Vagina (tissue), 2 donors: Measurements from ENCODE around the gene NISCH. TPM values are rescaled to one million over a fixed set of nuclear protein-coding genes. Genes with fewer than 3 reads are reported as not detected.

Experiments used
- DNase-seq, 2 donors: peaks; one replicate each; pipeline ENCODE4 v3.0.0-alpha.2; 2017; ENCODE audit errors: extremely low spot score in 2 of 2
- H3K27ac ChIP-seq: fragments of 200-600 bp; sonication (generic); one replicate; pipeline ENCODE4 v1.5.1; 2019
- H3K27me3 ChIP-seq: fragments of 200-600 bp; sonication (generic); one replicate; pipeline ENCODE4 v1.5.1; 2019
- H3K36me3 ChIP-seq, 2 donors: fragments of 200-600 bp; sonication (generic); one replicate each; pipeline ENCODE4 v1.5.1; 2017 to 2019
- H3K4me1 ChIP-seq: fragments of 200-600 bp; sonication (generic); one replicate; pipeline ENCODE4 v1.5.1; 2019
- H3K4me3 ChIP-seq, 2 donors: fragments of 200-600 bp; sonication (generic); 1 replicate in 1 of 2; 2 replicates in 1 of 2; pipeline ENCODE4 v1.5.1; 2016 to 2019
- H3K9me3 ChIP-seq: fragments of 200-600 bp; sonication (generic); one replicate; pipeline ENCODE4 v1.5.1; 2019
- CTCF ChIP-seq, 3 experiments: fragments of 450-650 bp in 2 of 3; fragments of 200-600 bp in 1 of 3; sonication (generic) in 1 of 3; IDR thresholded peaks; one replicate each; pipeline ENCODE4 v1.5.1; 2017 to 2019; ENCODE audit warnings: antibody characterized with exemption in 3 of 3, mild to moderate bottlenecking in 2 of 3, moderate library complexity in 2 of 3
- POLR2A ChIP-seq, 2 donors: fragments of 450-650 bp; IDR thresholded peaks; one replicate each; pipeline ENCODE4 v1.6.1; 2017; ENCODE audit warnings: antibody characterized with exemption in 2 of 2, mild to moderate bottlenecking in 2 of 2, moderate library complexity in 2 of 2
- POLR2AphosphoS5 ChIP-seq, 2 donors: sonication (generic); formaldehyde crosslinking; IDR thresholded peaks; one replicate each; pipeline ENCODE4 v1.9.0; 2017; ENCODE audit warnings: antibody characterized with exemption in 2 of 2, mild to moderate bottlenecking in 2 of 2, low read depth in 1 of 2; ENCODE audit not compliant: insufficient read depth in 1 of 2
- intact Hi-C: fragments of 100-400 bp; cut with DNase I; formaldehyde crosslinking; loops from one replicate; pipeline ENCODE4 v1.15.1; 2023
- total RNA-seq: library from RNA; depleted of rRNA; stranded (reverse); fragments of >200 nt; gene quantifications from one replicate; pipeline ENCODE4 v1.2.3, GENCODE V29; 2016

The NISCH gene
- total RNA-seq, 1 donor from 2014 or later = 103 TPM

- intact Hi-C loops = loop anchor here (5.0 to 10.0 kb wide), 2 partner anchors 58 to 155 kb away; partner anchors contain the start of genes GNL3 and PBRM1
- no peak for TF ChIP-seq CTCF (IDR thresholded peaks at IDR 0.05)
- no peak for TF ChIP-seq POLR2AphosphoS5 (IDR thresholded peaks at IDR 0.05; ENCODE audit: insufficient read depth in 1 of 2, low read depth in 1 of 2)
- no peak for TF ChIP-seq POLR2A (IDR thresholded peaks at IDR 0.05)
- DNase-seq = no peak
- no peaks in the 10 kb centered on the region for H3K9me3 ChIP-seq
- peaks cover 68% of the 10 kb centered on the region for H3K4me1 ChIP-seq
- peak overlapping the region; percentile 64 to 77 for H3K4me3 ChIP-seq
- H3K36me3 ChIP-seq = peaks cover 0 to under 1% of the 10 kb centered on the region in 2 donors
- H3K27me3 ChIP-seq = no peaks in the 10 kb centered on the region
- H3K27ac ChIP-seq = peak overlapping the region; percentile 59
Measured at GRCh38 chr3:52532517-52532837, 77.1 kb downstream of the NISCH start.

DNA sequence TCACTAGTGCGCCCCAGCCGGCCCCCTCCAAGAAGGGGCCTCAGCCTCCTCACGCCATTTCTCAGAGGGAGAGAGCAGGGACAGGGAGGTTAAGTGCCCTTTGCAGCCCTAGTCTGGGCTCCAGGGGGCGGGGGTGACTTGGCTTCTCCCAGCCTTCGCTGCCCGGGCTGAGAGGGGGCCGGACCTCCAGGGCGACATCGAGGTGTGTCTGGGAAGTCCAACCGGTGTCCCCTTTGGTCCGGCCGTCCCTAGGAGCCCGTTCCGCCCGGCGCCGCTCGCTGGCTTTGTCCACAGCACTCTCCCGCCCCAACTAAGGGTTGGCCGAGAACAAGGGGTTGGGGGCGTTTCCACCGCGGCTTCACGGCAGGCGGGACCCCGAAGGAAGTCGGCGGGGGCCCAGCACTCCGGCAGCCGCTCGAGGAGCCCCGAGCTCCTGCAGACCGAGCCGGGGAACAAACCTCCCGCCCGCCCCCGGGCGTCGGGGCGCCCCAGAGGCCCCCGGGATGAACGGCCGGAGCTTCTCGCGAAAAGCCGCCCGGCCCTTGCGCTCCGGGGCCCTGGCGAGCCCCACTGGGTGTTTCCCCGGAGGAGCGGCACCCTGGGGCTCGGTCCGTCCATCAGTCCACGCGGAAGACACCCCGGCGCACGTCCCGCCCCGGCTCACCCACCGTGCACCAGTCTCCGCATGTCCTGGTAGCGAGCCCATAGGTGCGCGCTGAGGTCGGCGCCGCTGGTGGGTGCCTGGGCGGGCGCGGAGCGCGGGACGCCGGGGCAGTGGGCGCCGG, 77.6 kb downstream of the NISCH start:
- Histone ChIP-seq H3K4me3 (peak overlapping the region; percentile 64 to 77), H3K27ac (peak overlapping the region; percentile 59), H3K4me1 (peaks cover 73% of the 10 kb centered on the region), H3K36me3 (no peaks in the 10 kb centered on the region), H3K27me3 (no peaks in the 10 kb centered on the region), H3K9me3 (no peaks in the 10 kb centered on the region)
- no peak for DNase-seq
- no peak for TF ChIP-seq CTCF (IDR thresholded peaks at IDR 0.05)
- no peak for TF ChIP-seq POLR2AphosphoS5 (IDR thresholded peaks at IDR 0.05; ENCODE audit: insufficient read depth in 1 of 2, low read depth in 1 of 2)
- TF ChIP-seq POLR2A (IDR thresholded peaks at IDR 0.05) = no peak
- intact Hi-C loops = loop anchor here (5.0 to 10.0 kb wide), 2 partner anchors 58 to 154 kb away; partner anchors contain the start of genes GNL3 and PBRM1

- Histone ChIP-seq H3K27me3 (no peaks in the 10 kb centered on the region), H3K4me3 (peak within 1 kb of the TSS; percentile 64 to 77), H3K9me3 (no peaks in the 10 kb centered on the region), H3K4me1 (peaks cover 80% of the 10 kb centered on the region), H3K27ac (peak within 1 kb of the TSS; percentile 92), H3K36me3 (no peaks in the 10 kb centered on the region)
- TF ChIP-seq POLR2A (IDR thresholded peaks at IDR 0.05) = no peak
- TF ChIP-seq POLR2AphosphoS5 (IDR thresholded peaks at IDR 0.05; ENCODE audit: insufficient read depth in 1 of 2, low read depth in 1 of 2) = peak in 1 of 2 donors; percentile 55
- TF ChIP-seq CTCF (IDR thresholded peaks at IDR 0.05) = no peak
- DNase-seq = no peak
- intact Hi-C loops = loop anchor here (5.0 to 10.0 kb wide), 2 partner anchors 59 to 154 kb away; partner anchors contain the start of genes GNL3 and PBRM1
Measured at GRCh38 chr3:52533623-52534280, 78.3 kb downstream of the NISCH start, which contains the start of gene NT5DC2. NT5DC2 (minus strand) TSS chr3:52533857; CDS start chr3:52533737, 120 bp downstream.

- TF ChIP-seq POLR2A (IDR thresholded peaks at IDR 0.05) (no peak), CTCF (IDR thresholded peaks at IDR 0.05) (no peak), POLR2AphosphoS5 (IDR thresholded peaks at IDR 0.05; ENCODE audit: insufficient read depth in 1 of 2, low read depth in 1 of 2) (peak in 1 of 2 donors; percentile 42)
Measured at GRCh38 chr3:52534281-52535183, 79.1 kb downstream of the NISCH start.

More at GRCh38 chr3:52534281-52535183, 79.1 kb downstream of the NISCH start:
- peak; percentile 79 to 89 for DNase-seq
- peak overlapping the region; percentile 92 for H3K27ac ChIP-seq
- no peaks in the 10 kb centered on the region for H3K36me3 ChIP-seq
- intact Hi-C loops = loop anchor here (5.0 to 10.0 kb wide), 2 partner anchors 60 to 153 kb away; partner anchors contain the start of genes GNL3 and PBRM1
- no peaks in the 10 kb centered on the region for H3K9me3 ChIP-seq
- H3K4me3 ChIP-seq = peak overlapping the region; percentile 60 to 77
- no peaks in the 10 kb centered on the region for H3K27me3 ChIP-seq
- H3K4me1 ChIP-seq = peaks cover 84% of the 10 kb centered on the region
